ENCODE results near the gene SPON1. TPM values are rescaled to one million over a fixed set of nuclear protein-coding genes. Genes with fewer than 3 reads are reported as not detected.
"Not testable (repeated sequence)": the region's sequence is repeated elsewhere in the genome, so short reads cannot be mapped to it uniquely, and the experiment has no call there.

The SPON1 gene
- total RNA-seq, 1 donor from 2014 or later: 0.68 TPM

- ATAC-seq: no peak
Observed at GRCh38 chr11:14230407-14230806, 267.9 kb downstream of the SPON1 start.

GRCh38 chr11:14232652-14233051 is 270.1 kb downstream of the SPON1 start:
- DNase-seq (ENCODE audit: low spot score) (no peak), ATAC-seq (peak; percentile 63)

More at GRCh38 chr11:14230407-14230806, 267.9 kb downstream of the SPON1 start:
- DNase-seq (ENCODE audit: low spot score): no peak

- no peak for ATAC-seq
- no peak for DNase-seq (ENCODE audit: low spot score)
Observed at GRCh38 chr11:14234446-14234845, 271.9 kb downstream of the SPON1 start.

GRCh38 chr11:14235701-14236100 is 273.2 kb downstream of the SPON1 start:
- DNase-seq (ENCODE audit: low spot score) (no peak), ATAC-seq (no peak)

- no peak for DNase-seq (ENCODE audit: low spot score)
- ATAC-seq: peak; percentile 33
Observed at GRCh38 chr11:14237444-14237961, 275.0 kb downstream of the SPON1 start.

- ATAC-seq (no peak), DNase-seq (ENCODE audit: low spot score) (no peak)
Observed at GRCh38 chr11:14240221-14240620, 277.7 kb downstream of the SPON1 start.

GRCh38 chr11:14240951-14241350 is 278.4 kb downstream of the SPON1 start:
- ATAC-seq (no peak), DNase-seq (ENCODE audit: low spot score) (no peak)

GRCh38 chr11:14242187-14242586 is 279.7 kb downstream of the SPON1 start:
- no peak for ATAC-seq
- no peak for DNase-seq (ENCODE audit: low spot score)

GRCh38 chr11:14242733-14243132 is 280.2 kb downstream of the SPON1 start:
- DNase-seq (ENCODE audit: low spot score): no peak
- ATAC-seq: no peak

- DNase-seq (ENCODE audit: low spot score) (no peak), ATAC-seq (no peak)
Observed at GRCh38 chr11:14244926-14245325, 282.4 kb downstream of the SPON1 start.

- ATAC-seq (no peak), DNase-seq (ENCODE audit: low spot score) (no peak)
Observed at GRCh38 chr11:14245444-14245843, 282.9 kb downstream of the SPON1 start.

- DNase-seq (ENCODE audit: low spot score) (no peak), ATAC-seq (peak; percentile 20)
Observed at GRCh38 chr11:14248580-14248981, 286.1 kb downstream of the SPON1 start.

GRCh38 chr11:14249121-14249963 is 286.8 kb downstream of the SPON1 start:
- ATAC-seq (peak; percentile 90), DNase-seq (ENCODE audit: low spot score) (peak; percentile 52)

GRCh38 chr11:14251754-14252153 is 289.2 kb downstream of the SPON1 start:
- no peak for DNase-seq (ENCODE audit: low spot score)
- no peak for ATAC-seq

- ATAC-seq; DNase-seq (ENCODE audit: low spot score): not testable (repeated sequence)
Observed at GRCh38 chr11:14252501-14252900, 290.0 kb downstream of the SPON1 start.

- no peak for ATAC-seq
- no peak for DNase-seq (ENCODE audit: low spot score)
Observed at GRCh38 chr11:14253421-14253820, 290.9 kb downstream of the SPON1 start.

GRCh38 chr11:14253840-14254239 is 291.3 kb downstream of the SPON1 start:
- no peak for DNase-seq (ENCODE audit: low spot score)
- no peak for ATAC-seq

- ATAC-seq (no peak), DNase-seq (ENCODE audit: low spot score) (no peak)
Observed at GRCh38 chr11:14254533-14255237, 292.2 kb downstream of the SPON1 start.

- ATAC-seq (no peak), DNase-seq (ENCODE audit: low spot score) (no peak)
Observed at GRCh38 chr11:14255238-14255534, 292.7 kb downstream of the SPON1 start.

- ATAC-seq: peak; percentile 57
- no peak for DNase-seq (ENCODE audit: low spot score)
Observed at GRCh38 chr11:14258221-14258935, 295.9 kb downstream of the SPON1 start.

GRCh38 chr11:14259186-14259784 is 296.8 kb downstream of the SPON1 start:
- DNase-seq (ENCODE audit: low spot score): no peak
- ATAC-seq: peak; percentile 9

Measured in left lobe of liver (tissue), 2 donors.